AG10803 (cell line): ENCODE data around the gene SNX11.

Experiments
- DNase-seq: peaks from one replicate; pipeline ENCODE4 v3.0.0; 2010; ENCODE audit warnings: low read depth
- H3K4me3 ChIP-seq: 2 replicates; pipeline ENCODE4 v1.5.1; 2011; ENCODE audit warnings: mild to moderate bottlenecking, low read length, control low read depth
- CTCF ChIP-seq: conservative IDR thresholded peaks from 2 replicates; pipeline ENCODE4 v1.5.1; 2011; ENCODE audit warnings: mild to moderate bottlenecking, low read length, control low read depth, inconsistent platforms

Gene SNX11

GRCh38 chr17:48148854-48149786 lies 41.6 kb downstream of the SNX11 start:
- no peak for TF ChIP-seq CTCF
- H3K4me3 ChIP-seq, result no peak overlapping the region
- DNase-seq, result no peak

- H3K4me3 ChIP-seq, result no peak overlapping the region
- no peak for TF ChIP-seq CTCF
- DNase-seq, result no peak
Measured at GRCh38 chr17:48149787-48150463, 42.4 kb downstream of the SNX11 start.

GRCh38 chr17:48150597-48151001 lies 43.0 kb downstream of the SNX11 start:
- H3K4me3 ChIP-seq, result no peak overlapping the region
- DNase-seq, result no peak
- TF ChIP-seq CTCF, result no peak

GRCh38 chr17:48151220-48151619 lies 43.7 kb downstream of the SNX11 start:
- DNase-seq, result no peak
- H3K4me3 ChIP-seq, result no peak overlapping the region
- TF ChIP-seq CTCF, result no peak

GRCh38 chr17:48152289-48152688 lies 44.7 kb downstream of the SNX11 start:
- DNase-seq, result no peak
- TF ChIP-seq CTCF, result no peak
- no peak overlapping the region for H3K4me3 ChIP-seq

- H3K4me3 ChIP-seq, result no peak overlapping the region
- peak; percentile 53 for DNase-seq
- peak; percentile 60 for TF ChIP-seq CTCF
Measured at GRCh38 chr17:48153691-48154358, 46.3 kb downstream of the SNX11 start.
